GM18517 (cell line): Measurements from ENCODE around the gene KICS2.

Experiments
- ATAC-seq: cut with Tn5 transposase; IDR thresholded peaks from one replicate; pipeline ENCODE4 v1.9.1; 2021; ENCODE audit warnings: mild to moderate bottlenecking, moderate library complexity; ENCODE audit not compliant: unreplicated experiment

The KICS2 gene

GRCh38 chr12:64222009-64222765, at the start of gene KICS2:
KICS2 (minus strand) TSS chr12:64222296; CDS start chr12:64222237, 59 bp downstream.
- peak; percentile 95 for ATAC-seq

- ATAC-seq = no peak
These were observed 48.3 kb upstream of the KICS2 start for GRCh38 chr12:64270411-64270810.

GRCh38 chr12:64269161-64269560, 47.1 kb upstream of the KICS2 start:
- ATAC-seq = no peak

DNA sequence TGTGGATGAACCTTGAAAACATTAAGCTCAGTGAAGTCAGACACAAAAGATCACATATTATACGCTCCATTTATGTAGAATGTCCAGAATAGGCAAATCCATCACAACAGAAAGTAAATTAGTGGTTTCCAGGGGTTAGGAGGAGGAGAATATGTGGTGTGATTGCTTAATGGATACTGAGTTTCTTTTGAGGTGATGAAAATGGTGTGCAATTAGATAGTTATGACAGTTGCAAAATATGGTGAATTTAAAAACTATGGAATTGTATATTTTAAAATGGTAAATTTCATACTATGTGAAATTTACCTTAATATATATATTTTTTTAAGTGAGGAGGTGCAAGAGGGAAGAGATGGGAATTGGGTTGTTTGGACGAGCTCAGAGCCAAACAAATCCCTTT, 46.3 kb upstream of the KICS2 start:
- ATAC-seq = no peak

GRCh38 chr12:64265839-64266238, 43.7 kb upstream of the KICS2 start:
- no peak for ATAC-seq

DNA sequence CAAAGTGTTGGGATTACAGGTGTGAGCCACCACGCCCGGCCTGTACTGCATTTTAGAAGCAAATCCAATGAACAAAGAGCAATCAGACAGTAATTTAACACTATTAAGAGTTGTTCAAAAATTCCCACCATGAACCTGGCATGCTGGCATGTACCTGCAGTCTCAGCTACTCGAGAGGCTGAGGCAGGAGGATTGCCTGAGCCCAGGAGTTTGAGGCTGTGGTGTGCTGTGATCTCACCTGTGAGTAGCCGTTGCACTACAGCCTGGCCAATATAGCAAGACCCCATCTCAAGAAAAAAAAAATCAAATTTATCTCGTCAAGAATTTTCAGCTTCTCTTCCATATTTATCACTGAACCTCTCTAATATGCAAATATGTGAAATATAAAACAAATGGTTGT, 39.7 kb upstream of the KICS2 start:
- ATAC-seq = no peak

- no peak for ATAC-seq
These were observed 36.5 kb upstream of the KICS2 start for GRCh38 chr12:64258576-64258975.

DNA sequence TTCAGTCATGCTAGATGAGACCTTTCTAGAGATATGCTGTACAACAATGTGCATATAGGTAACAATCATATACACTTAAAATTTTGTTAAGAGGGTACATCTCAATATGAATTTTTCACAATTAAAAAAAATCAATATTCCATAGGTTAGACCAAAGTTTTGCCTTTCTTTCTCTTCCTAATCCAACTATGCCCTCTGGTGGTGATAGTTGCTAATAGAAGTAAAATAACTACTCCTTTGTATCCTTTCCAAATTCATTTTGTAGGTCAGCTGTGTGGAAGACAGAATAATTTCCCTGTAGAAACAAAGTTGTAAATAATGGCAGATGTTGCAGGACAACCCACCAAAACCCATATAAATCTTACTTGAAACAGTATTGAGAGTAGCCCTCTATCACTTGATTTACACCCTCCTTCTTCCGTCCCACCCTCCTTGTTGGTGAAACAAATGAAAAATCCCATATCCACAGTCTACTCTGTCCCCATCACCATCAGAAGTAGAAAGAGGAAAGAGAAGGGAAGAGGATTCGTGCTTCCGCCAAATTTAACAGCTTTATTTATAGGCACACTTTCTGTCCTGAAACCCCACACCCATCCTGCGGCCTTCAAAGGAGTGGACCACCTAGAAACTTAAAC, 34.2 kb upstream of the KICS2 start:
- ATAC-seq = no peak

DNA sequence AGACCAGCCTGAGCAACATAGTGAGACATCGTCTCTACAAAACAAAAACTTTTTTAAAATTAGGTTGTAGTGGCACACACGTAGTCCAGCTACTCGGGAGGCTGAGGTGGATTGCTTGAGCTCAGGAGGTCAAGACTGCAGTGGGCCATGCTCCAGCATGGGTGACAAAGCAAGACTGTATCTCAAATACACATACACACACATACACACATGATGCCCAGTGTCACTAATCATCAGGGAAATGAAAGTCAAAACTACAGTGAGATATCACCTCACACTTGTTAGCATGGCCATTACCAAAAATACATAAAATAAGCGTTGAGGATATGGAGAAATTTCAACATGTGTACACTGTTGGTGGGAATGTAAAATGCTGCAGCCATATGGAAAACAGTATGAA, 33.2 kb upstream of the KICS2 start:
- ATAC-seq = no peak

- no peak for ATAC-seq
These were observed 31.3 kb upstream of the KICS2 start for GRCh38 chr12:64253356-64253755.

GRCh38 chr12:64252681-64253080, 30.6 kb upstream of the KICS2 start:
- no peak for ATAC-seq

DNA sequence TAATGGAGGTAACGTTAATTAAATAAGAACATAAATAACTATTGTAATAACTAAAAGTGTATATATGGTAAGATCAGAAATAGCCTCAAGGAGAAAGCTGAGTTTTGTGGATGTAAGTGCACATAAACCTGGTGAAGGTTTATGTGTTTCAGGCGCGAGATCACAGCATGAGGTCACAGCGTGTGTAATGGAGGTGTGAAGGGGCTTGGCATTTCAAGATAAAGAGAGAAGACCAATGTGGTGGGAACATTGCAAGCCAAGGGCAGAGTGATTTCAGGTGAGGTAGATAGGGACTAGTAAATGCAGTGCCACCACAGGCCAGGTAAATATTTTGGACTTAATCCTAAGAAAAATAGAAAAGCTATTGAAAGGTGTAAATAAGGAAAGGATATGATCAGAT, 21.7 kb upstream of the KICS2 start:
- no peak for ATAC-seq

DNA sequence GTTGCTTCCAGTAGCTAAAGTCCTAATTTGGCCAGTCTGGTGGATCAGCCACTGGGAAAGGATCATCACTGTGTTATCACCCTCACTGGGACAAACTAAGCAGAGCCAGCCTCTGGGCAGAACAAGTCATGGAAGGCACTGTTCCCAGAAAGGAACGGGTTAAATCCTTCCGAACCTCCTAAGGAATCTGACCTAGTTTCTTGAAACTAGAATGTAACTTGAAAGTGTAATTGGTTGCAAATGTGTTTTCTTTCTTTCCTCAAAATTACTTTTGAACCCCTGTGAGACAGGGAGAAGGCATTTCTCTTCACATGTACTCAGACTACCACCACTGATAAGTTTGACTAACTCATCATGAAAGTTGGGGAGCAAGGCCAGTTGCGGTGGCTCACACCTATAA, 18.7 kb upstream of the KICS2 start:
- ATAC-seq = no peak

DNA sequence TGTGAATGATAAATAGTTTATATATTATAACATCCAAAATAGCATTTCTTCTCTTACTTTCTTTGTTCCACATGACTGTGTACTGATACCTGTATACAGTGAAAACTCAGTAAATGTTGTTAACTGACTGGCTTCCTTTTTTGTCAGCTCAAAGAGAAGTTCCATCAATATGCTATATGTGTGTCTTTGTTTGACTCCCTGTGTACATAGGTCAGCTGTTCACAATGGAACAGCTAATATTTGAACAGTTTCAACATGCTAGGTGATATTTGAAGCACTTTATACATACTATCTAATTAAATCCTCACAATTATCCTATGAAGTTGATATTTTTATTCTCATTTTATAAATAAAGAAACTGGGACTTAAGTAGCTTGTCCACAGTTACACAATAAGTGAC, 15.3 kb upstream of the KICS2 start:
- ATAC-seq = no peak

GRCh38 chr12:64236549-64236948, 14.5 kb upstream of the KICS2 start:
- no peak for ATAC-seq

- ATAC-seq = no peak
These were observed 10.1 kb upstream of the KICS2 start for GRCh38 chr12:64232196-64232595.

- no peak for ATAC-seq
These were observed 7.7 kb upstream of the KICS2 start for GRCh38 chr12:64229796-64230195.

- ATAC-seq = no peak
These were observed 7.1 kb upstream of the KICS2 start for GRCh38 chr12:64229240-64229639.

- ATAC-seq = no peak
These were observed 3.5 kb upstream of the KICS2 start for GRCh38 chr12:64225626-64226025.

DNA sequence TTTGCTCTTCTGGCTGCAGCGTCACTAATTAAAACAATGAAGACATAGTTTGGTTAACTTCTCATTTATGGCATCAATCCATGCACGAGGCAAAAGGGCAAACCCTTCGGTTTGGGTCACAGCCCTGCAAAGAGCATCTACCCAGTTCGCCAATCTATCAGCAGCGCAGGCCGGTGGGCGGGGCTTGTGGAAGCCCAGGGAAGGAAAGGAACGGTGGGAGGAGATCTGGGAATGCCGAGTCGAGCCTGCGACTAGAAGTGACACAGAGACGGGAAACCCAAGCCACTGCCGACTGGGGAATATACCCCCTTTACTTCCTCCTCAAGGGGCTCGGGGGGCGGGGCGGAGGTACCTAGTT, 466 bp downstream of the KICS2 start:
- ATAC-seq = peak; percentile 25

GRCh38 chr12:64220046-64220445, 2.0 kb downstream of the KICS2 start:
- ATAC-seq = no peak

GRCh38 chr12:64219145-64219544, 3.0 kb downstream of the KICS2 start:
- no peak for ATAC-seq

- ATAC-seq = no peak
These were observed 3.5 kb downstream of the KICS2 start for GRCh38 chr12:64218597-64218996.
